SU-DHL-6 (cell line): ENCODE results near the gene AGFG1.

Experiments
- H2AFZ ChIP-seq: fragments of 200-600 bp; sonication (generic); 2 replicates; pipeline ENCODE4 v1.6.1; 2014; ENCODE audit warnings: low read depth, mild to moderate bottlenecking, moderate library complexity, mixed read lengths, antibody characterized with exemption, low read length; ENCODE audit not compliant: severe bottlenecking
- H3F3A ChIP-seq: fragments of 200-600 bp; shearing (Covaris generic); 2 replicates; pipeline ENCODE4 v1.6.0; 2016; ENCODE audit warnings: antibody characterized with exemption, mild to moderate bottlenecking; ENCODE audit not compliant: insufficient read depth
- H3K27ac ChIP-seq: fragments of 200-600 bp; sonication (generic); 2 replicates; pipeline ENCODE4 v1.5.1; 2016; ENCODE audit warnings: low read depth, mild to moderate bottlenecking, low read length, moderate library complexity, mixed read lengths
- H3K27me3 ChIP-seq: fragments of 200-600 bp; sonication (generic), shearing (Covaris generic); 2 replicates; pipeline ENCODE4 v1.6.0; 2014; ENCODE audit warnings: mild to moderate bottlenecking, low read length
- H3K36me3 ChIP-seq: fragments of 200-600 bp; sonication (generic); 2 replicates; pipeline ENCODE4 v1.6.1; 2014; ENCODE audit warnings: mild to moderate bottlenecking, low read length, mixed read lengths
- H3K4me2 ChIP-seq: fragments of 300-600, 200-600 bp; shearing (Covaris generic), sonication (generic); 2 replicates; pipeline ENCODE4 v1.6.0; 2014; ENCODE audit warnings: low read length, low read depth, mild to moderate bottlenecking; ENCODE audit not compliant: poor library complexity, severe bottlenecking
- H3K4me3 ChIP-seq: fragments of 200-600 bp; sonication (generic); 2 replicates; pipeline ENCODE4 v1.5.1; 2014; ENCODE audit warnings: antibody characterized with exemption, low read length, mild to moderate bottlenecking, mixed read lengths; ENCODE audit not compliant: insufficient read depth, poor library complexity, severe bottlenecking
- H3K79me2 ChIP-seq: fragments of 200-600 bp; sonication (generic); 2 replicates; pipeline ENCODE4 v1.6.1; 2014; ENCODE audit warnings: mild to moderate bottlenecking, low read length, moderate library complexity; ENCODE audit not compliant: insufficient read depth
- H3K9ac ChIP-seq: fragments of 200-600 bp; sonication (generic); 2 replicates; pipeline ENCODE4 v1.7.0; 2014; ENCODE audit warnings: mild to moderate bottlenecking, low read length
- H3K9me2 ChIP-seq: fragments of 200-600 bp; sonication (generic); replicated peaks from 2 replicates; pipeline ENCODE4 v1.6.1; 2014; ENCODE audit warnings: low read length; ENCODE audit not compliant: insufficient read depth
- H3K9me3 ChIP-seq: fragments of 200-600 bp; sonication (generic); 2 replicates; pipeline ENCODE4 v1.6.1; 2014; ENCODE audit warnings: low read length, mixed read lengths; ENCODE audit not compliant: insufficient read depth
- H4K20me1 ChIP-seq: fragments of 200-600 bp; sonication (generic); 2 replicates; pipeline ENCODE4 v1.6.1; 2014; ENCODE audit warnings: low read depth, mild to moderate bottlenecking, antibody characterized with exemption, low read length, moderate library complexity, mixed read lengths
- EZH2phosphoT487 ChIP-seq: fragments of 200-600 bp; sonication (generic), shearing (Covaris generic); conservative IDR thresholded peaks from 2 replicates; pipeline ENCODE4 v1.6.1; 2018; ENCODE audit warnings: mild to moderate bottlenecking, antibody characterized with exemption, low read length, moderate library complexity, mixed read lengths
- TF ChIP-seq, protein P1 (sequence below): fragments of 200-600 bp; sonication (generic); IDR thresholded peaks from one replicate; pipeline ENCODE4 v1.5.1; 2017; ENCODE audit warnings: antibody characterized with exemption, mild to moderate bottlenecking, low read length, moderate library complexity; ENCODE audit not compliant: insufficient read depth, poor library complexity, severe bottlenecking

The AGFG1 gene

DNA sequence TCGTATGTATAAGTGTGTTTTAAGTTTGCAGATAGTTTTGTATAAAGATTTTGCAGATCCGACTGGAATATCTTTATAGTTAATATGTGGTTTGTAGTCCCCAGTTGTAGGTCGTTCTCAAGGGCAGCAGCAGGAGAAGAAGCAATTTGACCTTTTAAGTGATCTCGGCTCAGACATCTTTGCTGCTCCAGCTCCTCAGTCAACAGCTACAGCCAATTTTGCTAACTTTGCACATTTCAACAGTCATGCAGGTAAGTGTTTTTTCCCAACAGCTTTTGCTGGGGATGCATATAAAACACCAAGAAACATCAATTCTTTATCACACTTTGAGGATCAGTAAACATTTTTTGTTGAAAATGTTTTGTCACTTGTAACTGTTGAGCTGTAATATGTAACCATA, 52.7 kb downstream of the AGFG1 start:
- Histone ChIP-seq H3K9ac (no peak overlapping the region), H3K36me3 (peaks cover 19% of the 10 kb centered on the region; the same call in 1 of the 2 replicates), H3K27ac (no peak overlapping the region)

DNA sequence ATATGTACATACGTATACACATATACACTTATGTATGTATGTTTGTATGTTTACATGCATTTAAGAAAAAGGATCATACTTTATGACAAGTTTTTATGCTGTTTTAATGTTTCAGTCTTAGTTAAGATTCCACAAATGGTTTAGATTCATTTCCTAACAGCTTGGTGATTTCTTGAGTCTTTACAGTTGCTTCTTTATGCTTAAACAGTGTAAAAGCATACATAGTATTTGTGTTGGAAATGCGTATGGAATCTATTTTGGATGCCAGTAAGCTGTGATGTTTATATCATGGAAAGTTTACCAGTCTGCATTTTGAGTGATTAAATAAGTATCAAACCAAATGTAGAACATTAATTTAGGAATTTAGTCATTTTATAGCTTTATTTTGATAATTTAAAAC, 55.4 kb downstream of the AGFG1 start:
- H3K27me3 ChIP-seq = no peaks in the 10 kb centered on the region
- H3K36me3 ChIP-seq = peaks cover 28% of the 10 kb centered on the region; the same call in 1 of the 2 replicates
- H3K9me3 ChIP-seq = no peaks in the 10 kb centered on the region
- no peak for TF ChIP-seq EZH2phosphoT487
- TF ChIP-seq, protein P1, sequence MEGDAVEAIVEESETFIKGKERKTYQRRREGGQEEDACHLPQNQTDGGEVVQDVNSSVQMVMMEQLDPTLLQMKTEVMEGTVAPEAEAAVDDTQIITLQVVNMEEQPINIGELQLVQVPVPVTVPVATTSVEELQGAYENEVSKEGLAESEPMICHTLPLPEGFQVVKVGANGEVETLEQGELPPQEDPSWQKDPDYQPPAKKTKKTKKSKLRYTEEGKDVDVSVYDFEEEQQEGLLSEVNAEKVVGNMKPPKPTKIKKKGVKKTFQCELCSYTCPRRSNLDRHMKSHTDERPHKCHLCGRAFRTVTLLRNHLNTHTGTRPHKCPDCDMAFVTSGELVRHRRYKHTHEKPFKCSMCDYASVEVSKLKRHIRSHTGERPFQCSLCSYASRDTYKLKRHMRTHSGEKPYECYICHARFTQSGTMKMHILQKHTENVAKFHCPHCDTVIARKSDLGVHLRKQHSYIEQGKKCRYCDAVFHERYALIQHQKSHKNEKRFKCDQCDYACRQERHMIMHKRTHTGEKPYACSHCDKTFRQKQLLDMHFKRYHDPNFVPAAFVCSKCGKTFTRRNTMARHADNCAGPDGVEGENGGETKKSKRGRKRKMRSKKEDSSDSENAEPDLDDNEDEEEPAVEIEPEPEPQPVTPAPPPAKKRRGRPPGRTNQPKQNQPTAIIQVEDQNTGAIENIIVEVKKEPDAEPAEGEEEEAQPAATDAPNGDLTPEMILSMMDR = no peak
- no peaks in the 10 kb centered on the region for H3F3A ChIP-seq
- no peak overlapping the region for H3K9ac ChIP-seq
- no peak overlapping the region for H3K4me2 ChIP-seq
- H2AFZ ChIP-seq = no peak overlapping the region
- no peak overlapping the region for H3K4me3 ChIP-seq
- no peaks in the 10 kb centered on the region; the same call in 1 of the 2 replicates for H3K79me2 ChIP-seq
- no peak overlapping the region for H3K27ac ChIP-seq
- no peaks in the 10 kb centered on the region for H4K20me1 ChIP-seq
- no peaks in the 10 kb centered on the region for H3K9me2 ChIP-seq

More for the DNA sequence above, 52.7 kb downstream of the AGFG1 start:
- H2AFZ ChIP-seq = no peak overlapping the region
- H3K79me2 ChIP-seq = peaks cover 12% of the 10 kb centered on the region; the same call in 1 of the 2 replicates
- no peak for TF ChIP-seq EZH2phosphoT487
- TF ChIP-seq, protein P1 = no peak
- no peaks in the 10 kb centered on the region for H3F3A ChIP-seq
- no peak overlapping the region for H3K4me3 ChIP-seq
- H3K9me2 ChIP-seq = no peaks in the 10 kb centered on the region
- H3K4me2 ChIP-seq = no peak overlapping the region
- H3K27me3 ChIP-seq = no peaks in the 10 kb centered on the region
- H4K20me1 ChIP-seq = no peaks in the 10 kb centered on the region
- H3K9me3 ChIP-seq = no peaks in the 10 kb centered on the region

DNA sequence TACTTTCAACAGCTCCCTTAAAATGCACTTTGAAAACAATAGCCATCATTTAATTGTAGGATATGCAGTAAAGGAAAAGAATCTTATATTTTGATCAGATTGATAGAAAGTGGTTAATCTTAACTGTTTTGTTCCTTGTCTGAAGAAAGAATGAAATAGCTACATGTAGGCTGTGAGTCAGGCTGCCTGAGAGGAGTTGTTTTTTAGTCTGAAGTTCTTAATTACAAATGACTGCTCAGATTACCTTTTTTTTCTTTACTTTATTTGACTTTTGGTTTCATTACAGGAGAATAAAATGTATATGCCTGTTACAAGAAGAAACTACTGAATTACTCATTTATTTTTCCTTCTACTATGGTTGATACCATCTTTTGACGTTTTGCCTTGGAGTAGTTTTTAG, 56.8 kb downstream of the AGFG1 start:
- no peaks in the 10 kb centered on the region for H3F3A ChIP-seq
- no peak overlapping the region for H3K4me3 ChIP-seq
- H3K36me3 ChIP-seq = peaks cover 36% of the 10 kb centered on the region; the same call in 1 of the 2 replicates
- no peaks in the 10 kb centered on the region for H3K9me2 ChIP-seq
- TF ChIP-seq, protein P1 = no peak
- no peak for TF ChIP-seq EZH2phosphoT487
- H3K9ac ChIP-seq = no peak overlapping the region
- H3K4me2 ChIP-seq = no peak overlapping the region
- H4K20me1 ChIP-seq = no peaks in the 10 kb centered on the region
- H3K79me2 ChIP-seq = no peaks in the 10 kb centered on the region
- no peak overlapping the region for H2AFZ ChIP-seq
- H3K27ac ChIP-seq = no peak overlapping the region
- H3K9me3 ChIP-seq = no peaks in the 10 kb centered on the region
- no peaks in the 10 kb centered on the region for H3K27me3 ChIP-seq
